Osteoblast (primary cell): ENCODE data around the gene EOGT. TPM values are rescaled to one million over a fixed set of nuclear protein-coding genes. Genes with fewer than 3 reads are reported as not detected.

ENCODE experiments used
- DNase-seq: peaks from one replicate; pipeline ENCODE4 v3.0.0; 2011; ENCODE audit warnings: low spot score, mixed read lengths; ENCODE audit not compliant: insufficient read length; ENCODE audit errors: missing footprints
- H2AFZ ChIP-seq: 2 replicates; pipeline ENCODE4 v1.6.0; 2011; ENCODE audit warnings: mild to moderate bottlenecking, low read length
- H3K27ac ChIP-seq: 2 replicates; pipeline ENCODE4 v1.5.1; 2011; ENCODE audit warnings: mild to moderate bottlenecking, low read depth, low read length, moderate library complexity
- H3K27me3 ChIP-seq: 2 replicates; pipeline ENCODE4 v1.6.0; 2012; ENCODE audit warnings: mild to moderate bottlenecking, control low read depth, inconsistent platforms, low read length, moderate library complexity; ENCODE audit not compliant: insufficient read depth
- H3K36me3 ChIP-seq: 2 replicates; pipeline ENCODE4 v1.5.1; 2011; ENCODE audit warnings: mild to moderate bottlenecking, low read length, control low read depth, moderate library complexity; ENCODE audit not compliant: insufficient read depth
- H3K4me1 ChIP-seq: 2 replicates; pipeline ENCODE4 v1.5.1; 2011; ENCODE audit warnings: mild to moderate bottlenecking, low read length, control low read depth, moderate library complexity; ENCODE audit not compliant: insufficient read depth
- H3K4me2 ChIP-seq: 2 replicates; pipeline ENCODE4 v1.6.0; 2011; ENCODE audit warnings: mild to moderate bottlenecking, low read length; ENCODE audit not compliant: insufficient read depth
- H3K4me3 ChIP-seq: fragments of 200-600 bp; sonication (generic); 3 replicates; pipeline ENCODE4 v1.5.1; 2012; ENCODE audit warnings: mild to moderate bottlenecking, low read length, inconsistent platforms; ENCODE audit not compliant: insufficient read depth
- H3K79me2 ChIP-seq: 2 replicates; pipeline ENCODE4 v1.6.0; 2012; ENCODE audit warnings: mild to moderate bottlenecking, low read length, control low read depth, inconsistent platforms; ENCODE audit not compliant: insufficient read depth
- H3K9me3 ChIP-seq: 2 replicates; pipeline ENCODE4 v1.5.1; 2011; ENCODE audit warnings: low read depth, low read length, control low read depth
- H4K20me1 ChIP-seq: 2 replicates; pipeline ENCODE4 v1.6.0; 2012; ENCODE audit warnings: mild to moderate bottlenecking, low read length, control low read depth; ENCODE audit not compliant: insufficient read depth
- total RNA-seq: library from RNA; depleted of rRNA; stranded (reverse); fragments of >200 nt; gene quantifications from 2 replicates; pipeline ENCODE4 v1.2.3, GENCODE V29; 2012
- TF ChIP-seq, protein P1 (sequence below): IDR thresholded peaks from 2 replicates; pipeline ENCODE4 v1.5.1; 2011; ENCODE audit warnings: mild to moderate bottlenecking, low read depth, low read length, moderate library complexity; ENCODE audit errors: extremely low read depth

EOGT gene
- total RNA-seq, 1 donor, result 65.9 TPM

DNA sequence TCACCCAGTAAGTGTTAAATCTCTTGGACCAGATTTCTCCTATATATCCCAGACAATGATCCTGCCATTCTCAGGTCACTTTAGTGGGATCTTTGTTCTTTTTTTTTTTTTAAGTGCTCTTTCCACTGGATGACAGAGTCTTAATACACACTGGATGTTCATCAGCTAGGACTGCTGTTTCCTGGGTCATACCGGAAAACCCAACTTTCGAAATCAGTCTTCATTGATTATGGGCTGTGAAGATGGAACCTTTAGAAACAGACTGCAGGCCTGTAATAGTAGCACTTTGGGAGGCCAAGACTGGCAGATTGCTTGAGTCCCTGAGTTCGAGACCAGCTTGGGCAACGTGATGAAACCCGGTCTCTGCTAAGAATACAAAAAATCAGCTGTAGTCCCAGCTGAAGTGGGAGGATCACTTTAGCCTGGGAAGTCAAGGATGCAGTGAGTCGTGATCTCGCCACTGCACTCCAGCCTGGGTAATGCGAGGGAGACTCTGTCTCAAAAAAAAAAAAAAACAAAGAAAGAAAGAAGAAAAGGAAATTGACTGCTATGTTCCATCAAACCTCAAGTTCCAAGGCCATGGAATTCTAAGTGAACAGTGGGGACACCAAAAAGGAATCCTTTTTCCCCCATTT is 2.3 kb downstream of the EOGT start:
- no peaks in the 10 kb centered on the region for H3K9me3 ChIP-seq
- TF ChIP-seq, protein P1, sequence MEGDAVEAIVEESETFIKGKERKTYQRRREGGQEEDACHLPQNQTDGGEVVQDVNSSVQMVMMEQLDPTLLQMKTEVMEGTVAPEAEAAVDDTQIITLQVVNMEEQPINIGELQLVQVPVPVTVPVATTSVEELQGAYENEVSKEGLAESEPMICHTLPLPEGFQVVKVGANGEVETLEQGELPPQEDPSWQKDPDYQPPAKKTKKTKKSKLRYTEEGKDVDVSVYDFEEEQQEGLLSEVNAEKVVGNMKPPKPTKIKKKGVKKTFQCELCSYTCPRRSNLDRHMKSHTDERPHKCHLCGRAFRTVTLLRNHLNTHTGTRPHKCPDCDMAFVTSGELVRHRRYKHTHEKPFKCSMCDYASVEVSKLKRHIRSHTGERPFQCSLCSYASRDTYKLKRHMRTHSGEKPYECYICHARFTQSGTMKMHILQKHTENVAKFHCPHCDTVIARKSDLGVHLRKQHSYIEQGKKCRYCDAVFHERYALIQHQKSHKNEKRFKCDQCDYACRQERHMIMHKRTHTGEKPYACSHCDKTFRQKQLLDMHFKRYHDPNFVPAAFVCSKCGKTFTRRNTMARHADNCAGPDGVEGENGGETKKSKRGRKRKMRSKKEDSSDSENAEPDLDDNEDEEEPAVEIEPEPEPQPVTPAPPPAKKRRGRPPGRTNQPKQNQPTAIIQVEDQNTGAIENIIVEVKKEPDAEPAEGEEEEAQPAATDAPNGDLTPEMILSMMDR, result no peak
- H2AFZ ChIP-seq, result no peak overlapping the region
- no peaks in the 10 kb centered on the region for H4K20me1 ChIP-seq
- H3K36me3 ChIP-seq, result peaks cover 32% of the 10 kb centered on the region
- peak overlapping the region; percentile 78 for H3K4me2 ChIP-seq
- H3K79me2 ChIP-seq, result peaks cover 6% of the 10 kb centered on the region
- H3K4me1 ChIP-seq, result peaks cover 51% of the 10 kb centered on the region
- peak overlapping the region; percentile 90 for H3K27ac ChIP-seq
- no peak overlapping the region for H3K4me3 ChIP-seq
- no peak for DNase-seq
- no peaks in the 10 kb centered on the region for H3K27me3 ChIP-seq

DNA sequence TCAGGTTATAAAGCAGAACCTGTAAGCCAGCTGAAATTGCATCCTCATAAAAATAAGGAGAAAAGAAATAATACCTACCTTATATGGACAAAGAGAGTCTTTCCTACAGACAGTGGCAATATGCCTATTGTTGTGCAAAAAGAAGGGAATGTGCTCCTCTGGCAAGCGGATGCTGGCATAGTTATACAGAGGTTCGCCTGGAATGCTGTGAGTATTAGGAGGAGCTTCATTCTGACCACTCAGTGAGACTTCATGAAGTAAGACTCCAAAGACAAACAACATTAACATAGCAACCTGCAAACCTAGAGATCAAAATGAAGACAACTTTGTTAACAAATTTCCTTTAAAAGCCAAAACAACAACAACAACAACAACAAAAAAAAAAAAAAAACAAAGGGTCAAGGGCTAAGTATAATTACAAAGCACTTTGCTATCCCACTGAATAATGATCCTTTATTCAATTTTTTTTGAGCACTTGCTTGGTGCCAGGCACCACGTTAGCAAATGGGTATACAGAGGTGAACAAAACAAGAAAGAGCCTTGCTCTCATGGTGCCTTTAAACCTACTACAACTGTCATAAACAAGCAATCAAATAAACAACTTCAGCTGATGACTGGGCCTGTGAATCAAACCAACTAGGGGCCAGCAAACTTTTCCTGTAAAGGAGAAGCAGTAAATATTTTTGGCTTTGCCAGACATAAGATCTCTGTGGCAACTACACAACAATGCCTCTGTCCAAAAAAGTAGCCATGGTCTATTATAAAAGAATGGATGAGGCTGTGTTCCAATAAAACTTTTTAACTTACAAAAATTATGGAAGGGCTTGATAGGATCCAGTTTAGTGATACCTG is 3.7 kb downstream of the EOGT start:
- Histone ChIP-seq H4K20me1 (no peaks in the 10 kb centered on the region), H3K4me3 (peak overlapping the region; percentile 14), H3K27me3 (no peaks in the 10 kb centered on the region), H3K4me2 (peak overlapping the region; percentile 46), H3K9me3 (no peaks in the 10 kb centered on the region), H3K27ac (peak overlapping the region; percentile 90), H3K4me1 (peaks cover 63% of the 10 kb centered on the region), H3K36me3 (peaks cover 33% of the 10 kb centered on the region), H2AFZ (no peak overlapping the region), H3K79me2 (peaks cover 6% of the 10 kb centered on the region)
- TF ChIP-seq, protein P1, result no peak
- DNase-seq, result peak; percentile 87

DNA sequence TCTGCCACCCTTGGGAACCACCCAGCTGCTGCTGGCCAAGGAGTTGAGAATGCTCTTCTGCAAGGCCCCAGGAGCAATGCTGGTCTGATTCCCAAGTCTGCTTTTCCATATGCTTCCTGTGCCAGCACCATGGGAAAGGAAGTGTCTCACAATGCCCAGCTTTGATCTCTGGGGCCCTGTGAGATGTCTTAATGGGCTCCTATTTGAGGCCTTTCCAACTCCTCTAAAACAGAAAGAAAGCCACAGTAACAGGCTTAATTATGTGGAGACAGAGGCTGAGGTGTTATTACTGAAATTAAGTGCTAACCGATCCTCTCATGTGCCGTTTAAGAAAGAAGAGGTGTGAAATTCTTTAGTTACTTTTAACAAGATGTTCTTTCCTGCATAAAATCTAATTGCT is 4.5 kb downstream of the EOGT start:
- H3K9me3 ChIP-seq, result no peaks in the 10 kb centered on the region
- DNase-seq, result no peak
- peaks cover 41% of the 10 kb centered on the region for H3K36me3 ChIP-seq
- H3K4me1 ChIP-seq, result peaks cover 55% of the 10 kb centered on the region
- H3K79me2 ChIP-seq, result peaks cover 6% of the 10 kb centered on the region
- peak overlapping the region; percentile 46 for H3K4me2 ChIP-seq
- H3K4me3 ChIP-seq, result peak overlapping the region; percentile 24
- H3K27me3 ChIP-seq, result no peaks in the 10 kb centered on the region
- H4K20me1 ChIP-seq, result no peaks in the 10 kb centered on the region
- TF ChIP-seq, protein P1, result no peak
- no peak overlapping the region for H2AFZ ChIP-seq
- peak overlapping the region; percentile 76 for H3K27ac ChIP-seq

DNA sequence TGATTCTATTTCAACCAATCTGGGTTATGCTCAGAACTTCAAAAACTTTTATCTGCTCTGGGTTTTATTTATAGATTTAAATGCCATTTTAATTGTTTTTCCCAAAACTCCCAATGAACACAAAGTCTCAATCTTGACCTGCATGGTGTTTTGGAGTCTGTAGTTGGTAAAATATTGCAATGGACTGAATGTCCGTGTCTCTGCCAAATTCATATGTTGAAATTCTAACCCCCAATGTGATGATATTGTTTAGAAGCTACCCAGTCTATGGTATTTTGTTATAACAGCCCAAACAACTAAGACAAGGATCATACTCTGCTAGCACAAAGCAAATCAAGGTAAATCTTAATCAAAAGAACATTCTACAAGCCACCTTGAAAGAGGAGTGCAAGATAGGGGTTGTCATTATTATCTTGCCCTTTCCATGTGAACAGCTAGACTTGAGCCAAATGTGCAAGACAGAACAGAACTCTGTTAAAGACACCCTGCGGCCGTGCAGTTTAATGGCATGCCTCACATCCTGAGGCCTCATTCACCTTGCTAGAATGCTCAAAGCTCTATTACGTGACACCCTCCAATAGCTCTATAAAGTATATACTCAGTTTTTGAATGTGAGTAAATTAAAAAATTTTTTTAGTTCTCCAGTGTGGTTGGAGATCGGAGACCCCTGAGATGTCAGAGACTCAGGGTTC is 7.5 kb downstream of the EOGT start:
- Histone ChIP-seq H3K36me3 (peaks cover 64% of the 10 kb centered on the region), H3K27ac (peak overlapping the region; percentile 50), H3K9me3 (no peaks in the 10 kb centered on the region), H3K4me3 (no peak overlapping the region), H3K4me1 (peaks cover 37% of the 10 kb centered on the region), H2AFZ (no peak overlapping the region), H3K27me3 (no peaks in the 10 kb centered on the region), H3K79me2 (peaks cover 4% of the 10 kb centered on the region), H4K20me1 (no peaks in the 10 kb centered on the region), H3K4me2 (peak overlapping the region; percentile 47)
- no peak for DNase-seq
- TF ChIP-seq, protein P1, result no peak
